BJ (cell line): Measurements from ENCODE around the gene MIPOL1. TPM values are rescaled to one million over a fixed set of nuclear protein-coding genes. Genes with fewer than 3 reads are reported as not detected.

Experiments used
- CTCF ChIA-PET: fragments of 350-600 bp; formaldehyde crosslinking; extraction: SDS; loops from one replicate; lab custom pipeline; 2021; ENCODE audit warnings: antibody characterized with exemption, inconsistent platforms; lab: Yijun Ruan, JAX
- POLR2A ChIA-PET: fragments of 300-600 bp; sonication (Branson Sonifier 250); formaldehyde crosslinking; extraction: SDS; loops from one replicate; lab custom pipeline; 2021; ENCODE audit warnings: antibody characterized with exemption; lab: Charles Lee
- DNase-seq: peaks from one replicate; pipeline ENCODE4 v3.0.0-alpha.2; 2011; ENCODE audit warnings: low read depth
- H3K27me3 ChIP-seq: 2 replicates; pipeline ENCODE4 v1.6.0; 2011; ENCODE audit warnings: low read length; ENCODE audit not compliant: control insufficient read depth, insufficient read depth
- H3K36me3 ChIP-seq: 2 replicates; pipeline ENCODE4 v1.5.1; 2011; ENCODE audit warnings: low read length; ENCODE audit not compliant: control insufficient read depth, insufficient read depth
- H3K4me3 ChIP-seq: 2 replicates; pipeline ENCODE4 v1.5.1; 2011; ENCODE audit warnings: low read depth, mild to moderate bottlenecking, control low read depth, low read length
- CTCF ChIP-seq: IDR thresholded peaks from 2 replicates; pipeline ENCODE4 v1.5.1; 2011; ENCODE audit warnings: low read depth, mild to moderate bottlenecking, control low read depth, inconsistent platforms, low read length, moderate library complexity; ENCODE audit not compliant: insufficient read depth
- polyA plus RNA-seq: library from polyadenylated mRNA; depleted of rRNA; stranded (reverse); fragments of >200 nt; gene quantifications from 2 replicates; pipeline ENCODE4 v1.2.3, GENCODE V29; 2011

Gene MIPOL1
- polyA plus RNA-seq, 1 experiment = 1.1 TPM

- Histone ChIP-seq H3K4me3 (no peak overlapping the region), H3K36me3 (no peaks in the 10 kb centered on the region), H3K27me3 (peaks cover 28% of the 10 kb centered on the region)
- no peak for DNase-seq
- no peak for TF ChIP-seq CTCF
- CTCF ChIA-PET = no interaction called here
- POLR2A ChIA-PET = no interaction called here
Measured at GRCh38 chr14:37580146-37580545, 382.4 kb downstream of the MIPOL1 start.

- peak overlapping the region; percentile 5; the same call in 1 of the 2 replicates for H3K4me3 ChIP-seq
- H3K27me3 ChIP-seq = peaks cover 49% of the 10 kb centered on the region
- ChIA-PET CTCF (interaction anchor here (0.7 kb wide), 1 partner anchor 10 kb away, joined by 3 read pairs; no protein-coding TSS in a partner anchor), POLR2A (no interaction called here)
- no peak for DNase-seq
- no peak for TF ChIP-seq CTCF
- H3K36me3 ChIP-seq = no peaks in the 10 kb centered on the region
Measured at GRCh38 chr14:37583358-37584210, 385.8 kb downstream of the MIPOL1 start.

GRCh38 chr14:37584211-37585100 lies 386.7 kb downstream of the MIPOL1 start:
- POLR2A ChIA-PET = no interaction called here
- H3K4me3 ChIP-seq = no peak overlapping the region
- H3K27me3 ChIP-seq = peaks cover 53% of the 10 kb centered on the region
- no peaks in the 10 kb centered on the region for H3K36me3 ChIP-seq
- DNase-seq = no peak
- no peak for TF ChIP-seq CTCF
- CTCF ChIA-PET = interaction anchor here (0.9 to 1.1 kb wide), 2 partner anchors 11 to 357 kb away, joined by 3 to 6 read pairs; partner anchors contain the start of genes FOXA1 and TTC6

GRCh38 chr14:37585101-37585511 lies 387.4 kb downstream of the MIPOL1 start:
- TF ChIP-seq CTCF = no peak
- DNase-seq = no peak
- H3K4me3 ChIP-seq = no peak overlapping the region
- ChIA-PET CTCF (interaction anchor here (0.9 to 1.1 kb wide), 2 partner anchors 10 to 358 kb away, joined by 3 to 6 read pairs; partner anchors contain the start of genes FOXA1 and TTC6), POLR2A (no interaction called here)
- H3K36me3 ChIP-seq = no peaks in the 10 kb centered on the region
- peaks cover 53% of the 10 kb centered on the region for H3K27me3 ChIP-seq
